A549 (cell line): ENCODE results near the gene MGMT. TPM values are rescaled to one million over a fixed set of nuclear protein-coding genes. Genes with fewer than 3 reads are reported as not detected.

ENCODE experiments used
- ATAC-seq, 2 experiments: fragments of 200-7000 bp in 1 of 2; fragments of >200 bp in 1 of 2; cut with Nextera tagmentation in 1 of 2; cut with Tn5 transposase in 1 of 2; 3 replicates each; pipeline versions ENCODE4 v1.8.0 to v1.9.1; 2018 to 2020; ENCODE audit warnings: mild to moderate bottlenecking in 1 of 2, moderate library complexity in 1 of 2
- CTCF ChIA-PET: fragments of 300-600 bp; sonication (Branson Sonifier 250); formaldehyde crosslinking; extraction: SDS; loops from one replicate; lab custom pipeline; 2021; ENCODE audit warnings: antibody characterized with exemption, inconsistent platforms; lab: Yijun Ruan, JAX
- POLR2A ChIA-PET: fragments of 350-600 bp; formaldehyde crosslinking; extraction: SDS; loops from one replicate; lab custom pipeline; 2021; ENCODE audit warnings: antibody characterized with exemption, inconsistent platforms; lab: Yijun Ruan, JAX
- DNase-seq, 2 experiments: peaks; one replicate each; pipeline versions ENCODE4 v3.0.0 to v3.0.0-alpha.2; 2011 to 2016; ENCODE audit warnings: low read depth in 1 of 2, low spot score in 1 of 2
- FAIRE-seq: peaks from 2 replicates; lab custom pipeline; 2011; peaks lifted over from hg19 to GRCh38; lab: Jason Lieb, UNC
- H3K27ac ChIP-seq, 2 experiments: fragments of >200 bp; sonication (Bioruptor Twin); formaldehyde crosslinking; 3 replicates each; pipeline ENCODE4 v1.5.1; 2016 to 2017
- H3K4me1 ChIP-seq: fragments of >200 bp; sonication (Bioruptor Twin); formaldehyde crosslinking; 3 replicates; pipeline ENCODE4 v1.6.1; 2016
- H3K4me2 ChIP-seq: fragments of >200 bp; sonication (Bioruptor Twin); formaldehyde crosslinking; 3 replicates; pipeline ENCODE4 v1.6.1; 2016
- H3K4me3 ChIP-seq: fragments of >200 bp; sonication (Bioruptor Twin); formaldehyde crosslinking; 3 replicates; pipeline ENCODE4 v1.5.1; 2016
- H3K9me3 ChIP-seq: fragments of >200 bp; sonication (Bioruptor Twin); formaldehyde crosslinking; 3 replicates; pipeline ENCODE4 v1.6.1; 2016
- BCL3 ChIP-seq: fragments of >200 bp; sonication (Bioruptor Twin); formaldehyde crosslinking; IDR thresholded peaks from 3 replicates; pipeline ENCODE4 v1.6.1; 2016
- CBX2 ChIP-seq: fragments of 200-600 bp; sonication (generic); IDR thresholded peaks from 2 replicates; pipeline ENCODE4 v1.6.1; 2016; ENCODE audit warnings: low read depth, mild to moderate bottlenecking, borderline replicate concordance
- CBX8 ChIP-seq: fragments of 200-600 bp; sonication (generic); IDR thresholded peaks from 2 replicates; pipeline ENCODE4 v1.6.1; 2016
- CHD2 ChIP-seq: fragments of 150-350 bp; IDR thresholded peaks from 2 replicates; pipeline ENCODE4 v1.6.1; 2014; ENCODE audit warnings: low read length; ENCODE audit not compliant: partially characterized antibody
- CHD4 ChIP-seq: fragments of 200-600 bp; sonication (generic); IDR thresholded peaks from 2 replicates; pipeline ENCODE4 v1.6.1; 2016; ENCODE audit warnings: antibody characterized with exemption, mild to moderate bottlenecking, borderline replicate concordance
- E2F6 ChIP-seq: IDR thresholded peaks from 2 replicates; pipeline ENCODE4 v1.6.1; 2012; ENCODE audit warnings: low read depth, borderline replicate concordance
- EHMT2 ChIP-seq: fragments of 200-600 bp; sonication (generic); IDR thresholded peaks from 2 replicates; pipeline ENCODE4 v1.6.1; 2016; ENCODE audit warnings: antibody characterized with exemption, low read depth, mild to moderate bottlenecking, moderate library complexity
- EP300 ChIP-seq, 2 experiments: fragments of >200 bp; sonication (Bioruptor Twin); formaldehyde crosslinking; IDR thresholded peaks; 2 replicates in 1 of 2; 3 replicates in 1 of 2; pipeline ENCODE4 v1.6.1; 2016 to 2017
- ESRRA ChIP-seq: fragments of 150-350 bp; IDR thresholded peaks from 2 replicates; pipeline ENCODE4 v1.6.1; 2014; ENCODE audit warnings: mild to moderate bottlenecking, low read length, borderline replicate concordance
- FOXS1 ChIP-seq: fragments of 250-450 bp; sonication (Bioruptor Pico); IDR thresholded peaks from 2 replicates; pipeline ENCODE4 v1.5.0; 2020; ENCODE audit warnings: mild to moderate bottlenecking, moderate library complexity
- HES2 ChIP-seq: fragments of >200 bp; sonication (Bioruptor Twin); formaldehyde crosslinking; IDR thresholded peaks from 2 replicates; pipeline ENCODE4 v1.6.1; 2016
- HEYL ChIP-seq: fragments of 250-450 bp; sonication (Bioruptor Pico); IDR thresholded peaks from 2 replicates; pipeline ENCODE4 v1.8.0; 2021; ENCODE audit warnings: mild to moderate bottlenecking, moderate library complexity
- HMGXB4 ChIP-seq: fragments of 250-450 bp; sonication (Bioruptor Pico); IDR thresholded peaks from 2 replicates; pipeline ENCODE4 v1.5.0; 2021; ENCODE audit warnings: mild to moderate bottlenecking, moderate library complexity, borderline replicate concordance
- HOXA7 ChIP-seq: fragments of 250-450 bp; sonication (Bioruptor Pico); IDR thresholded peaks from 2 replicates; pipeline ENCODE4 v1.5.0; 2020; ENCODE audit warnings: mild to moderate bottlenecking, moderate library complexity
- HOXB13 ChIP-seq: fragments of 250-450 bp; sonication (Bioruptor Pico); IDR thresholded peaks from 2 replicates; pipeline ENCODE4 v1.5.0; 2020; ENCODE audit warnings: low read depth, mild to moderate bottlenecking, moderate library complexity
- JUNB ChIP-seq: fragments of >200 bp; sonication (Bioruptor Twin); formaldehyde crosslinking; IDR thresholded peaks from 2 replicates; pipeline ENCODE4 v1.6.1; 2016
- KDM1A ChIP-seq: fragments of 200-600 bp; sonication (generic); IDR thresholded peaks from 2 replicates; pipeline ENCODE4 v1.6.1; 2016; ENCODE audit warnings: low read depth, mild to moderate bottlenecking
- KDM5A ChIP-seq: fragments of 200-600 bp; sonication (generic); IDR thresholded peaks from 2 replicates; pipeline ENCODE4 v1.6.1; 2016; ENCODE audit warnings: antibody characterized with exemption, mild to moderate bottlenecking
- MYC ChIP-seq: IDR thresholded peaks from 2 replicates; pipeline ENCODE4 v1.6.1; 2012; ENCODE audit warnings: mild to moderate bottlenecking, inconsistent platforms, low read length, improper control_type of control experiment, borderline replicate concordance
- NFE2L2 ChIP-seq: fragments of 150-350 bp; conservative IDR thresholded peaks from 2 replicates; pipeline ENCODE4 v1.6.1; 2014; ENCODE audit warnings: low read length
- POLR2AphosphoS2 ChIP-seq: conservative IDR thresholded peaks from 2 replicates; pipeline ENCODE4 v1.6.1; 2012; ENCODE audit warnings: low read length, improper control_type of control experiment, inconsistent platforms
- RARB ChIP-seq: fragments of 250-450 bp; sonication (Bioruptor Pico); IDR thresholded peaks from 2 replicates; pipeline ENCODE4 v1.8.0; 2021; ENCODE audit warnings: mild to moderate bottlenecking, moderate library complexity
- SMC3 ChIP-seq: fragments of >200 bp; sonication (Bioruptor Twin); formaldehyde crosslinking; IDR thresholded peaks from 3 replicates; pipeline ENCODE4 v1.6.1; 2018; ENCODE audit warnings: inconsistent platforms
- TP53 ChIP-seq: fragments of 250-450 bp; sonication (Bioruptor Pico); IDR thresholded peaks from 2 replicates; pipeline ENCODE4 v1.5.0; 2021; ENCODE audit warnings: mild to moderate bottlenecking, moderate library complexity
- ZSCAN20 ChIP-seq: fragments of 250-450 bp; sonication (Bioruptor Pico); IDR thresholded peaks from 2 replicates; pipeline ENCODE4 v1.8.0; 2022; ENCODE audit warnings: mild to moderate bottlenecking, moderate library complexity
- WGBS: methylation state at CpG from one replicate; pipeline ENCODE4 v1.1.6; 2017; ENCODE audit errors: missing lambda C conversion rate; 5-methylcytosine and 5-hydroxymethylcytosine counted together
- polyA plus RNA-seq, 4 experiments: library from polyadenylated mRNA; depleted of rRNA in 3 of 4; stranded (reverse); fragments of >200 nt; fragmentation: RNase III in 1 of 4; extraction: RNeasy Plus Mini Kit Qiagen cat#74134 plus additional on column Dnase treatment in 1 of 4; gene quantifications; 2 replicates in 3 of 4; 3 replicates in 1 of 4; pipeline ENCODE4 v1.2.3, GENCODE V29; 2011 to 2017
- TF ChIP-seq, protein P1 (sequence below): fragments of 450-650 bp; IDR thresholded peaks from 2 replicates; pipeline ENCODE4 v1.6.1; 2014; ENCODE audit warnings: antibody characterized with exemption
- TF ChIP-seq, protein P2 (sequence below): fragments of 150-350 bp; IDR thresholded peaks from 2 replicates; pipeline ENCODE4 v1.6.1; 2014; ENCODE audit warnings: low read depth, mild to moderate bottlenecking, low read length

Gene MGMT
- polyA plus RNA-seq, 2 of the 4 experiments (the other 2 are of a cell fraction), result 4.9 to 5.2 TPM

DNA sequence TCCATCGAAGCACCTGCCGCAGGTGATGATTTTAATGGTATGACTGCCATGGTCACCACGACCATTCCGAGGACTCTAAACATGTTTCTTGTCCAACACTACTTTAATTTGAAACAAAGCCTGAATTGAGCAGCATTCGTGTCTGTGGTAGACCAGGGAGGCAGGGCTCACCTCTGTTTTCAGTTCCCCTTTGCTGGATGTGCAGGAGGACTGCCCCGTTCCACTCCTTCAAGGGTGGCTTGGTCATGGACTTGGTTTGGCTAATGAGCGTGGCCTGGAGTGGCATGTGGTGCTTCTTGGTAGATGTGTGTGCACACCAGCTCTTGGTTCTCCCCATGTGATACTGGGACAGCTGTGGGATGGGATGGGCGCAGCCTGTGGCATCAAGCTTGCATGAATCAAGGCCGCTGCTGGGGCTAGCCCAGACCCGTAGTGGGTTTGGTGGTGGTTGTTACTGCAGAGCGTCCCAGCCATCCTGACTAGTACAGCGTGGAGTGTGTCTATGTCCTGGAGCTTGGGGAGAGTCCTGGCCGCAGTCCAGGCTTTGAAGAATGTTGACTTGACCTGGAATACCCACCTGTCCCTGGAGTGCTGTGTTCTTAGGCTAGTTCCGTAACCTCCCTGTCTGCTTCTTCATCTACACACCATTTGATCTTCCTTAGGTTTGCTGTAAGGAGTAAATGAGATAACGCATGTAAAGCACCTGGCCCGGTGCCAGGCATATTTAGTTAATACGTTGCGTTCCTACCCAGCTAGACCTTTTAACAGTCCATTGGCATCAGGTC, 34.8 kb downstream of the MGMT start:
- no peak for FAIRE-seq
- TF ChIP-seq, protein P1, sequence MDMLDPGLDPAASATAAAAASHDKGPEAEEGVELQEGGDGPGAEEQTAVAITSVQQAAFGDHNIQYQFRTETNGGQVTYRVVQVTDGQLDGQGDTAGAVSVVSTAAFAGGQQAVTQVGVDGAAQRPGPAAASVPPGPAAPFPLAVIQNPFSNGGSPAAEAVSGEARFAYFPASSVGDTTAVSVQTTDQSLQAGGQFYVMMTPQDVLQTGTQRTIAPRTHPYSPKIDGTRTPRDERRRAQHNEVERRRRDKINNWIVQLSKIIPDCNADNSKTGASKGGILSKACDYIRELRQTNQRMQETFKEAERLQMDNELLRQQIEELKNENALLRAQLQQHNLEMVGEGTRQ, result no peak
- TF ChIP-seq EP300 (IDR thresholded peaks at IDR 0.05), result no peak
- TF ChIP-seq KDM1A, result no peak
- no peak for TF ChIP-seq HMGXB4 (CRISPR knock-in tag)
- no peak for TF ChIP-seq HEYL
- no peak for TF ChIP-seq NFE2L2
- no peak for TF ChIP-seq RARB (CRISPR knock-in tag)
- TF ChIP-seq KDM5A, result no peak
- TF ChIP-seq HES2, result no peak
- TF ChIP-seq SMC3, result no peak
- TF ChIP-seq CHD4, result no peak
- TF ChIP-seq MYC, result no peak
- TF ChIP-seq ESRRA, result no peak
- TF ChIP-seq EHMT2, result no peak
- TF ChIP-seq BCL3, result no peak
- TF ChIP-seq CHD2, result no peak
- TF ChIP-seq TP53, result no peak
- TF ChIP-seq, protein P2, sequence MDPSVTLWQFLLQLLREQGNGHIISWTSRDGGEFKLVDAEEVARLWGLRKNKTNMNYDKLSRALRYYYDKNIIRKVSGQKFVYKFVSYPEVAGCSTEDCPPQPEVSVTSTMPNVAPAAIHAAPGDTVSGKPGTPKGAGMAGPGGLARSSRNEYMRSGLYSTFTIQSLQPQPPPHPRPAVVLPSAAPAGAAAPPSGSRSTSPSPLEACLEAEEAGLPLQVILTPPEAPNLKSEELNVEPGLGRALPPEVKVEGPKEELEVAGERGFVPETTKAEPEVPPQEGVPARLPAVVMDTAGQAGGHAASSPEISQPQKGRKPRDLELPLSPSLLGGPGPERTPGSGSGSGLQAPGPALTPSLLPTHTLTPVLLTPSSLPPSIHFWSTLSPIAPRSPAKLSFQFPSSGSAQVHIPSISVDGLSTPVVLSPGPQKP, result no peak
- WGBS, result 43% methylated on average over 18 of the region's 18 CpGs
- no peak overlapping the region for H3K27ac ChIP-seq
- no peak overlapping the region for H3K4me2 ChIP-seq
- H3K4me3 ChIP-seq, result no peak overlapping the region
- ChIA-PET POLR2A (no interaction called here), CTCF (no interaction called here)
- no peak for ATAC-seq
- peaks cover 6% of the 10 kb centered on the region; the same call in 1 of the 3 replicates for H3K9me3 ChIP-seq
- H3K4me1 ChIP-seq, result no peaks in the 10 kb centered on the region
- no peak for DNase-seq

- H3K4me2 ChIP-seq, result no peak overlapping the region
- 33% methylated on average over 5 of the region's 5 CpGs for WGBS
- ATAC-seq (no peak), FAIRE-seq (no peak), DNase-seq (no peak)
- TF ChIP-seq HMGXB4 (CRISPR knock-in tag), result no peak
- no peak for TF ChIP-seq JUNB
- TF ChIP-seq CBX8, result no peak
- no peak for TF ChIP-seq HOXA7 (CRISPR knock-in tag)
- TF ChIP-seq, protein P2, result no peak
- TF ChIP-seq CBX2, result no peak
- no peak for TF ChIP-seq FOXS1 (CRISPR knock-in tag)
- TF ChIP-seq ZSCAN20 (CRISPR knock-in tag), result no peak
- no peak for TF ChIP-seq E2F6
- no peak for TF ChIP-seq KDM1A
- no peak for TF ChIP-seq POLR2AphosphoS2
- TF ChIP-seq HOXB13 (CRISPR knock-in tag), result no peak
- peaks cover 10% of the 10 kb centered on the region; the same call in 1 of the 3 replicates for H3K9me3 ChIP-seq
- no peak overlapping the region for H3K4me3 ChIP-seq
- CTCF ChIA-PET, result no interaction called here
- no peak overlapping the region for H3K27ac ChIP-seq
- H3K4me1 ChIP-seq, result no peaks in the 10 kb centered on the region
- POLR2A ChIA-PET, result no interaction called here
These were observed 35.4 kb downstream of the MGMT start for GRCh38 chr10:129502448-129502847.
